ENCODE data around the gene LACRT. TPM values are rescaled to one million over a fixed set of nuclear protein-coding genes. Genes with fewer than 3 reads are reported as not detected.

LACRT gene
- total and polyA plus RNA-seq, 2 of the 8 experiments (the other 6 are each of a cell fraction or from before 2014, with no cell fraction given): not detected

DNA sequence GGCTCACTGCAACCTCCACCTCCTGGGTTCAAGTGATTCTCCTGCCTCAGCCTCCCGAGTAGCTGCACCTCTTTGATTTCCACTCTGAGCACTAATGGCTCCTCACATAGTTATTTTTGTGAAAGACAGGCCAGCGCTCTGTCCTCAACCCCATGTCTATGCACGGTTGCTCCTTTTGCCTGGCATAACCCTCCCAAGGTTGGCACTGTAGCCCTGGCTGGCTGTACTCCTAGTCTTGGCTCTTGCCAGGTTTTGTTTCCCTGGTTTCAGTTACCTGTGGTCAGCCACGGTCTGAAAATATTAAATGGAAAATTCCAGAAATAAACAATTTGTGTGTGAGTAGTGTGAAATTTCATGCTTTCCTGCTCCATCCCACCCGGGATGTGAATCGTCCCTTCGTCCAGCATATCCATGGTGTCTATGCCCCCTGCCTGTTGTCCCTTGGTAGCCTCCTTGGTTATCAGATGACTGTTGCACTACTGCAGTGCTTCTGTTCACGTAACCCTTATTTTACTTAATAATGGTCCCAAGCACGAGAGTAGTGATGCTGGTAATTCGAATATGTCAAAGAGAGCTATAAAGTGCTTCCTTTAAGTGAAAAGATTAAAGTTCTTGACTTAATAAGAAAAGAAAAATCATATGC lies 25.7 kb upstream of the LACRT start:
- Histone ChIP-seq H2AK5ac (ENCODE audit: low read depth, low read length) (no peak overlapping the region), H3K14ac (ENCODE audit: insufficient read length) (no peak overlapping the region), H2BK5ac (ENCODE audit: low read depth, low read length) (no peak overlapping the region), H3K9me3 (ENCODE audit: insufficient read depth in 2 of 2, low read depth in 1 of 2, low read length in 1 of 2) (no peaks in the 10 kb centered on the region), H3K36me3 (ENCODE audit: control insufficient read depth in 2 of 4, insufficient read depth in 4 of 4, low read length in 3 of 4) (no peaks in the 10 kb centered on the region), H3K4me2 (ENCODE audit: insufficient read depth in 1 of 2, low read depth in 2 of 2, low read length in 2 of 2) (no peak overlapping the region), H3K18ac (ENCODE audit: extremely low read depth, low read length) (no peak overlapping the region), H2BK20ac (ENCODE audit: low read length) (no peak overlapping the region), H2BK120ac (replicated peaks; ENCODE audit: low read depth, low read length) (no peak overlapping the region), H4K20me1 (replicated peaks in 1 of 2; ENCODE audit: control insufficient read depth in 1 of 2, insufficient read depth in 2 of 2, low read length in 2 of 2) (no peaks in the 10 kb centered on the region), H3K79me2 (ENCODE audit: control insufficient read depth in 1 of 2, insufficient read depth in 2 of 2, low read length in 2 of 2) (no peaks in the 10 kb centered on the region), H3K56ac (replicated peaks; ENCODE audit: insufficient read length, low read depth, low read length) (no peak overlapping the region), H2BK12ac (ENCODE audit: low read depth, low read length) (no peak overlapping the region), H3K79me1 (ENCODE audit: low read depth, low read length) (no peaks in the 10 kb centered on the region), H2AFZ (ENCODE audit: low read length) (no peak overlapping the region), H3K4me3 (ENCODE audit: extremely low read depth in 1 of 4, insufficient read depth in 2 of 4, low read depth in 3 of 4, low read length in 4 of 4) (no peak overlapping the region), H3K9ac (replicated peaks in 1 of 4; ENCODE audit: extremely low read depth in 1 of 4, low read depth in 3 of 4, low read length in 3 of 4) (no peak overlapping the region), H4K5ac (ENCODE audit: insufficient read length, low read depth, low read length) (no peak overlapping the region), H3K4ac (replicated peaks; ENCODE audit: insufficient read length, low read depth, low read length) (no peak overlapping the region), H3K23ac (ENCODE audit: insufficient read length) (no peak overlapping the region), H3K4me1 (replicated peaks in 1 of 4; ENCODE audit: control insufficient read depth in 3 of 4, insufficient read depth in 4 of 4, low read length in 3 of 4) (peaks cover 0 to 6% (median 1%) of the 10 kb centered on the region in 4 experiments; a peak in 5 of 7 replicates), H3K27me3 (replicated peaks in 1 of 4; ENCODE audit: control insufficient read depth in 3 of 4, extremely low read depth in 1 of 4, insufficient read depth in 3 of 4, low read length in 3 of 4) (peaks cover 0 to 2% (median 0%) of the 10 kb centered on the region in 4 experiments; a peak in 3 of 7 replicates), H4K8ac (ENCODE audit: extremely low read depth, insufficient read depth, low read length) (no peak overlapping the region), H3K27ac (ENCODE audit: low read depth, low read length) (no peak overlapping the region), H3K23me2 (ENCODE audit: low read depth, low read length) (no peaks in the 10 kb centered on the region), H2BK15ac (ENCODE audit: low read length) (no peak overlapping the region), H4K91ac (replicated peaks; ENCODE audit: insufficient read length, low read length) (no peak overlapping the region)
- POLR2A ChIA-PET (ENCODE audit: partially characterized antibody): interaction anchor here (1.0 kb wide), 1 partner anchor 41 kb away, joined by 3 read pairs; no protein-coding TSS in a partner anchor
- FAIRE-seq (no peak), DNase-seq (ENCODE audit: low read depth in 1 of 2, low spot score in 2 of 2) (no peak)
- CTCF ChIA-PET (ENCODE audit: partially characterized antibody): interaction anchor here (0.6 to 9.4 kb wide), 7 partner anchors 20 to 222 kb away, joined by 3 to 88 read pairs (median 12); no protein-coding TSS in a partner anchor
- WGBS, 2 experiments (ENCODE audit: extremely low coverage in 1 of 2, insufficient coverage in 1 of 2, insufficient read length in 1 of 2, insufficient replicate concordance in 2 of 2, low coverage in 1 of 2, low lambda C conversion rate in 2 of 2, missing lambda C conversion rate in 1 of 2): 95% methylated on average over 10 of the region's 10 CpGs; no CpG with 5 or more reads in 1 of the 2 experiments
- TF ChIP-seq SP4 (IDR thresholded peaks at IDR 0.05; ENCODE audit: low read length): no peak
- TF ChIP-seq HDAC6 (IDR thresholded peaks at IDR 0.05; ENCODE audit: low read depth, low read length): no peak
- TF ChIP-seq SP1 (IDR thresholded peaks at IDR 0.05; ENCODE audit: low read depth, low read length): no peak
- TF ChIP-seq TAF1 (IDR thresholded peaks at IDR 0.05; ENCODE audit: low read depth, low read length): no peak
- no peak for TF ChIP-seq POLR2AphosphoS5 (IDR thresholded peaks at IDR 0.05; ENCODE audit: low read depth, low read length)
- TF ChIP-seq, protein P1, sequence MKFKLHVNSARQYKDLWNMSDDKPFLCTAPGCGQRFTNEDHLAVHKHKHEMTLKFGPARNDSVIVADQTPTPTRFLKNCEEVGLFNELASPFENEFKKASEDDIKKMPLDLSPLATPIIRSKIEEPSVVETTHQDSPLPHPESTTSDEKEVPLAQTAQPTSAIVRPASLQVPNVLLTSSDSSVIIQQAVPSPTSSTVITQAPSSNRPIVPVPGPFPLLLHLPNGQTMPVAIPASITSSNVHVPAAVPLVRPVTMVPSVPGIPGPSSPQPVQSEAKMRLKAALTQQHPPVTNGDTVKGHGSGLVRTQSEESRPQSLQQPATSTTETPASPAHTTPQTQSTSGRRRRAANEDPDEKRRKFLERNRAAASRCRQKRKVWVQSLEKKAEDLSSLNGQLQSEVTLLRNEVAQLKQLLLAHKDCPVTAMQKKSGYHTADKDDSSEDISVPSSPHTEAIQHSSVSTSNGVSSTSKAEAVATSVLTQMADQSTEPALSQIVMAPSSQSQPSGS (IDR thresholded peaks at IDR 0.05; ENCODE audit: low read length): no peak
- TF ChIP-seq, protein P2, sequence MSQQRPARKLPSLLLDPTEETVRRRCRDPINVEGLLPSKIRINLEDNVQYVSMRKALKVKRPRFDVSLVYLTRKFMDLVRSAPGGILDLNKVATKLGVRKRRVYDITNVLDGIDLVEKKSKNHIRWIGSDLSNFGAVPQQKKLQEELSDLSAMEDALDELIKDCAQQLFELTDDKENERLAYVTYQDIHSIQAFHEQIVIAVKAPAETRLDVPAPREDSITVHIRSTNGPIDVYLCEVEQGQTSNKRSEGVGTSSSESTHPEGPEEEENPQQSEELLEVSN (IDR thresholded peaks at IDR 0.05): no peak
- no peak for TF ChIP-seq JUN (IDR thresholded peaks at IDR 0.05; ENCODE audit: low read depth, low read length)
- TF ChIP-seq, protein P3, sequence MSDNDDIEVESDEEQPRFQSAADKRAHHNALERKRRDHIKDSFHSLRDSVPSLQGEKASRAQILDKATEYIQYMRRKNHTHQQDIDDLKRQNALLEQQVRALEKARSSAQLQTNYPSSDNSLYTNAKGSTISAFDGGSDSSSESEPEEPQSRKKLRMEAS (IDR thresholded peaks at IDR 0.05): no peak
- no peak for TF ChIP-seq SAP30 (IDR thresholded peaks at IDR 0.05; ENCODE audit: insufficient read depth, insufficient replicate concordance, low read length)
- no peak for TF ChIP-seq BRCA1 (IDR thresholded peaks at IDR 0.05; ENCODE audit: low read depth, low read length)

Measured in H1 (cell line).